Measurements from ENCODE around the gene MOB2.

DNA sequence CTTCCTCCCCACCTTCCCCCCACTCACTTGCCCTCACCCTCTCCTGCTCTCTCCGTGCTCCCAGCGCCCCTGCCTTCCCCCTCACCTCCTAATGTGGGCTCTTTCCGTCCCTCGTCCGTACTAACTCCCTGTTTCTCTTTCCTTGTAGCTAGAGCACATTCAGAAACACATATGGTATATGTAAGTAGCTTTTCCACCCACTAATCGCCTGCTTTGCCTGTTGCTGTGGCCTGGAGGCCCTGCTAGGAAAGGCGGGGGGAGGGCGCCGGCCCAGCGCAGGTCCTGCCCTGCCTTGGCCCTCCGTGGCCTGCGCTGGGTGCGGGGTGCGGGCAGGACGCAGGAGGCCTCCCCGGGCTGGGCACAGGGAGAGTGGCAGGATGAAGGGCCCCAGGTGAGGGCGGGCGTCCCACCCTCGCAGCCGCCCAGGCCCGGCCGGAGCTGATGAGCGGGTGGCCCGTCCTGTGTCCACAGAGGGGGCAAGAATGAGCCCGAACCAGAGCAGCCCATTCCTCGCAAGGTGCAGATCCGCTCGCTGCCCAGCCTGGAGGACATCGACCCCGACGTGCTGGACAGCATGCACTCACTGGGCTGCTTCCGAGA lies 41.7 kb downstream of the MOB2 start:
- no peak for TF ChIP-seq EZH2phosphoT487 (IDR thresholded peaks at IDR 0.05; ENCODE audit: borderline replicate concordance)
- TF ChIP-seq, protein P1, sequence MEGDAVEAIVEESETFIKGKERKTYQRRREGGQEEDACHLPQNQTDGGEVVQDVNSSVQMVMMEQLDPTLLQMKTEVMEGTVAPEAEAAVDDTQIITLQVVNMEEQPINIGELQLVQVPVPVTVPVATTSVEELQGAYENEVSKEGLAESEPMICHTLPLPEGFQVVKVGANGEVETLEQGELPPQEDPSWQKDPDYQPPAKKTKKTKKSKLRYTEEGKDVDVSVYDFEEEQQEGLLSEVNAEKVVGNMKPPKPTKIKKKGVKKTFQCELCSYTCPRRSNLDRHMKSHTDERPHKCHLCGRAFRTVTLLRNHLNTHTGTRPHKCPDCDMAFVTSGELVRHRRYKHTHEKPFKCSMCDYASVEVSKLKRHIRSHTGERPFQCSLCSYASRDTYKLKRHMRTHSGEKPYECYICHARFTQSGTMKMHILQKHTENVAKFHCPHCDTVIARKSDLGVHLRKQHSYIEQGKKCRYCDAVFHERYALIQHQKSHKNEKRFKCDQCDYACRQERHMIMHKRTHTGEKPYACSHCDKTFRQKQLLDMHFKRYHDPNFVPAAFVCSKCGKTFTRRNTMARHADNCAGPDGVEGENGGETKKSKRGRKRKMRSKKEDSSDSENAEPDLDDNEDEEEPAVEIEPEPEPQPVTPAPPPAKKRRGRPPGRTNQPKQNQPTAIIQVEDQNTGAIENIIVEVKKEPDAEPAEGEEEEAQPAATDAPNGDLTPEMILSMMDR (conservative IDR thresholded peaks at IDR 0.05; ENCODE audit: low read length), result no peak
